ENCODE data around the gene GLUL.
A peak's percentile ranks its signal among the peaks of the same experiment; 100 is the strongest.
"Not testable (repeated sequence)": the region's sequence is repeated elsewhere in the genome, so short reads cannot be mapped to it uniquely, and the experiment has no call there.

Gene GLUL

GRCh38 chr1:182367926-182368325, 23.7 kb downstream of the GLUL start:
- DNase-seq = no peak

- DNase-seq = no peak
Measured at GRCh38 chr1:182366596-182366995, 25.0 kb downstream of the GLUL start.

- no peak for DNase-seq
Measured at GRCh38 chr1:182359645-182360044, 31.9 kb downstream of the GLUL start.

GRCh38 chr1:182357913-182358312, 33.7 kb downstream of the GLUL start:
- DNase-seq = no peak

GRCh38 chr1:182357171-182357570, 34.4 kb downstream of the GLUL start:
- no peak for DNase-seq

GRCh38 chr1:182355723-182356098, 35.9 kb downstream of the GLUL start:
- DNase-seq = no peak

- DNase-seq = peak; percentile 7
Measured at GRCh38 chr1:182351790-182352364, 39.7 kb downstream of the GLUL start.

- DNase-seq = peak; percentile 19
Measured at GRCh38 chr1:182350839-182351238, 40.8 kb downstream of the GLUL start.

- no peak for DNase-seq
Measured at GRCh38 chr1:182348961-182349747, 42.4 kb downstream of the GLUL start.

GRCh38 chr1:182347019-182347418, 44.6 kb downstream of the GLUL start:
- DNase-seq = no peak

GRCh38 chr1:182340233-182341058, 51.1 kb downstream of the GLUL start:
- DNase-seq = no peak

GRCh38 chr1:182339684-182340083, 51.9 kb downstream of the GLUL start:
- no peak for DNase-seq

- no peak for DNase-seq
Measured at GRCh38 chr1:182338806-182339370, 52.7 kb downstream of the GLUL start.

- DNase-seq = no peak
Measured at GRCh38 chr1:182337736-182338571, 53.6 kb downstream of the GLUL start.

GRCh38 chr1:182335771-182336566, 55.6 kb downstream of the GLUL start:
- DNase-seq = no peak

- not testable (repeated sequence) for DNase-seq
Measured at GRCh38 chr1:182333071-182333571, 58.5 kb downstream of the GLUL start.

GRCh38 chr1:182332261-182333060, 59.1 kb downstream of the GLUL start:
- DNase-seq = no peak
